Osteocyte (in vitro differentiated cells): ENCODE data around the gene ACP3. TPM values are rescaled to one million over a fixed set of nuclear protein-coding genes. Genes with fewer than 3 reads are reported as not detected.
"Not testable (repeated sequence)": the region's sequence is repeated elsewhere in the genome, so short reads cannot be mapped to it uniquely, and the experiment has no call there.

Source experiments
- DNase-seq: peaks from one replicate; pipeline ENCODE4 v3.0.0; 2021; ENCODE audit warnings: mixed read lengths; ENCODE audit not compliant: unreplicated experiment; ENCODE audit errors: extremely low spot score
- H3K27ac Mint-ChIP-seq: one replicate; pipeline ENCODE4 v1.8.0; 2021; ENCODE audit warnings: mild to moderate bottlenecking, mixed read lengths; ENCODE audit not compliant: unreplicated experiment
- H3K27me3 Mint-ChIP-seq: one replicate; pipeline ENCODE4 v1.8.0; 2021; ENCODE audit warnings: mixed read lengths; ENCODE audit not compliant: unreplicated experiment
- H3K36me3 Mint-ChIP-seq: one replicate; pipeline ENCODE4 v1.8.0; 2021; ENCODE audit warnings: mixed read lengths; ENCODE audit not compliant: unreplicated experiment
- H3K4me1 Mint-ChIP-seq: one replicate; pipeline ENCODE4 v1.8.0; 2021; ENCODE audit warnings: mixed read lengths; ENCODE audit not compliant: unreplicated experiment
- H3K4me3 Mint-ChIP-seq: one replicate; pipeline ENCODE4 v1.8.0; 2021; ENCODE audit warnings: mild to moderate bottlenecking, moderate library complexity, mixed read lengths; ENCODE audit not compliant: unreplicated experiment
- H3K9me3 Mint-ChIP-seq: one replicate; pipeline ENCODE4 v1.8.0; 2021; ENCODE audit warnings: mixed read lengths; ENCODE audit not compliant: unreplicated experiment
- CTCF ChIP-seq: fragments of 200-600 bp; sonication (generic); IDR thresholded peaks from 2 replicates; pipeline ENCODE4 v1.5.0; 2021; ENCODE audit warnings: antibody characterized with exemption, mild to moderate bottlenecking, moderate library complexity
- total RNA-seq: library from RNA; stranded (reverse); gene quantifications from 2 replicates; pipeline ENCODE4 v1.2.1, GENCODE V29; 2021

Gene ACP3
- total RNA-seq, 1 donor from 2014 or later = not detected

GRCh38 chr3:132394320-132394719 lies 77.1 kb downstream of the ACP3 start:
- Mint-ChIP-seq H3K4me3 (no peak overlapping the region), H3K4me1 (no peaks in the 10 kb centered on the region), H3K27ac (no peak overlapping the region), H3K27me3 (peaks cover 56% of the 10 kb centered on the region), H3K36me3 (no peaks in the 10 kb centered on the region), H3K9me3 (no peaks in the 10 kb centered on the region)
- TF ChIP-seq CTCF = no peak
- no peak for DNase-seq

- Mint-ChIP-seq H3K27me3 (peaks cover 51% of the 10 kb centered on the region), H3K36me3 (no peaks in the 10 kb centered on the region), H3K27ac (no peak overlapping the region), H3K4me1 (no peaks in the 10 kb centered on the region), H3K4me3 (no peak overlapping the region), H3K9me3 (no peaks in the 10 kb centered on the region)
- DNase-seq = no peak
- TF ChIP-seq CTCF = no peak
Observed at GRCh38 chr3:132395126-132395525, 77.9 kb downstream of the ACP3 start.

- Mint-ChIP-seq H3K27me3 (peaks cover 45% of the 10 kb centered on the region), H3K36me3 (no peaks in the 10 kb centered on the region), H3K4me3 (no peak overlapping the region), H3K27ac (no peak overlapping the region), H3K9me3 (no peaks in the 10 kb centered on the region), H3K4me1 (no peaks in the 10 kb centered on the region)
- no peak for DNase-seq
- no peak for TF ChIP-seq CTCF
Observed at GRCh38 chr3:132396255-132396654, 79.0 kb downstream of the ACP3 start.

- peaks cover 47% of the 10 kb centered on the region for H3K27me3 Mint-ChIP-seq
- not testable (repeated sequence) for H3K36me3 Mint-ChIP-seq
Observed at GRCh38 chr3:132396776-132397175, 79.6 kb downstream of the ACP3 start.

DNA sequence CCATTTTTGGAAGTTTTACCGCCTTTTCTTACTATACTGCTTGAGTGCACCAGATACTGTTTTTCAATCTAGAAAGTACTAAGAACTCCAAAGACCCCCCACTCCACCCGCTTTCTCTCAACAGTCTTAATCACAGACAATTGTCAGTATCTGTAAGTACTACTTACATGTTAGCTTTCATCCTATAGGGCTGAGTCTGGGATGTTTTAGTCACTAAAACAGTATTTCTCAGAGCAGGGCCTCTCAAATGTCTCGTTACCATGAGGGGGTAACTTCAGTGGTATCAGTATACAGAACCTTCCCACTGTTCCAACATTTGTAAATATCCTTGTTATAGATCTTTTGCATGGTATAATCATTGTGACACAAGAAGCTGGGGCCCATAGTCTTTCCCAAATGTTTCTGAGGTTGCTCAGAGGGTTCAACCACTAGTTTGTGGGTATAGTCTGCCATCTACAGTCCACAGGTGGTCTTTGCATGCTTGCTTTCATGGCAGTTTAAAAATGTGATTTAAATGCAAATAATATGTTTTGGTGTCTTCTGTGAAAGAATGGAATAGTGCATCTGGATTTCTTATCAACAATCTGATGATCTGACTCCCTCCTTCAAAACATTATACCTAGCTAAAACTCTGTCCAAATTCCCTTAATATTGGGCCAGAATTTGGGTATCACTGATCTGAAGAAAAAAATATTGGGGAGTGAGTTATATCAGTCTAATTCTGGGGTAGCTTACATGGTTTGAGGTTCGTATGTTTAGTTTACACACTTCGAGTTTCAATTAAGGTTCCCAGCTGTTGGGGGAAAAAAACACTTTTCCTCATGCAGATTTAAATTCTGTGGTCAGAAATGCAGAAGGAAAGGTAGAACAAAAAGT lies 82.1 kb downstream of the ACP3 start:
- no peak for DNase-seq
- no peak overlapping the region for H3K4me3 Mint-ChIP-seq
- H3K27ac Mint-ChIP-seq = no peak overlapping the region
- no peaks in the 10 kb centered on the region for H3K4me1 Mint-ChIP-seq
- TF ChIP-seq CTCF = peak; percentile 83
- H3K9me3 Mint-ChIP-seq = no peaks in the 10 kb centered on the region
- H3K36me3 Mint-ChIP-seq = no peaks in the 10 kb centered on the region
- peaks cover 50% of the 10 kb centered on the region for H3K27me3 Mint-ChIP-seq

More at GRCh38 chr3:132396776-132397175, 79.6 kb downstream of the ACP3 start:
- not testable (repeated sequence) for H3K27ac Mint-ChIP-seq, H3K4me3 Mint-ChIP-seq, H3K4me1 Mint-ChIP-seq, H3K9me3 Mint-ChIP-seq, DNase-seq
